Measurements from ENCODE around the gene PELI3.
"Not testable (repeated sequence)": the region's sequence is repeated elsewhere in the genome, so short reads cannot be mapped to it uniquely, and the experiment has no call there.

PELI3 gene

DNA sequence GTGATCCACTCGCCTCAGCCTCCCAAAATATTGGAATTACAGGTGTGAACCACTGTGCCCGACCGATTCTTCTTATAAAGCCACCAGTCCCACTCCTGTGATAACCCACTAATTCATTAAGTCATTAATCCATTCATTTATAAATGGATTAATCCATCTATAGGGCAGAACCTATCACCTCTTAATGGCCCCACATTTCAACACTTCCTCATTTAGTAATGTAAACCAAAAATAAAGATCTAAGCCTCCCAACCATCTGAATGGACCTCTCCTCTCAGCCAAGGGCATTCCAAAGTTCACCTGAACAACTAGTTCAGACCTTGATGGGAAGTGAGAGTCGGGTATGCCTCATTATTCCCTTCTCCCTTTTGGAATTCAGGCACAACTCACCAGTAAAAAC is 18.2 kb upstream of the PELI3 start:
- DNase-seq (ENCODE audit: low read depth), result no peak

DNA sequence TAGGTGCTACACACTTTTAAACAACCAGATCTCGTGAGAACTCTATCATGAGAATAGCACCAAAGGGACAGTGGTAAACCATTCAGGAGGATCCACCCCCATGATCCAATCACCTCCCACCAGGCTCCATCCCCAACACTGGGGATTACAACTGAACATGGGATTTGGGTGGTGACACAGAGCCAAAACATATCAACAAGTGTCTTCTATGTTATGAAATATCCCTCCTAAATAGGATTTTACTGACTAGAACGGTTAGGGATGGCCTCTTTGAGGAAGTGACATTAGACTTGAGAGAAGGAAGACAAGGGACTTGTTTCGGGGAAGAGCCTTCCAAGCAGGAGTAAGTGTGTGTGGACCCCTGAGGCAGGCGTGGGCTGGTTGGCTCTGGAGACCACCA is 16.1 kb upstream of the PELI3 start:
- DNase-seq (ENCODE audit: low read depth), result no peak

DNA sequence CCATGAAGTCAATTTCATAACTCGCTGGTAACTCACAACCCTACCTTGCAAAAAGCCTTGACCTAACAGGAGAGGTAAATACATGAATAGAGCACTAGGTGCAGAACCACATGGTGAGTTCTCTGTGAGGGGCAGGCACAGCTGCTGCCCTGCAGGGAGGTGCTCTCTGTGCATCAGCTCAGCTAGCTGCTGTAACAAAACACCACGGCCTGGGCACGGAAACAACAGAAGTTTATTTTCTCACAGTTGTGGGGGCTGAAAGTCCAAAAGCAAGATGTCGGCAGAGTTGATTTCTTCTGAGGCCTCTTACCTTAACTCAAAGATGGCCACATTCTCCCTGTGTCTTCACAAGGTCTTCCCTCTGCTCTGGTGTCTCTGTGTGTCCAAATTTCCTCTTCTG is 15.0 kb upstream of the PELI3 start:
- DNase-seq (ENCODE audit: low read depth), result no peak

DNA sequence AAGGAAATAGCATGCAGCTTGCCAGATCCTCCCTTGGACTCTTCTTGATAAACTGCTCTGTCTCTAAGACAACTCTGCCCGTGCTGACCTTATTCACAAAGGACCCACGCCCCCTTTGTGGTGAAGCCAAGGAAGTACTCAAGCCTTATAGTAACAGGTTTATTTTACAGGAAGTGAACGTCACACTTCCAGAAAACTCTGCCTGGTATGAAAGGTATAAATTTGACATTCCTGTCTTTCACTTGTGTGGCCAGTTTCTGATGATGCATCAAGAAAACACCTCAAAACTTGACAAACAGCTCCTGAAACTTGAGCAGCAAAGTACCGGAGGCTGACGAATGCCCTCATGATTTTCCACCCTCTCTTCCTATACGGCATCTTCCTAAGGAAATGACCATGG is 12.5 kb upstream of the PELI3 start:
- no peak for DNase-seq (ENCODE audit: low read depth)

DNA sequence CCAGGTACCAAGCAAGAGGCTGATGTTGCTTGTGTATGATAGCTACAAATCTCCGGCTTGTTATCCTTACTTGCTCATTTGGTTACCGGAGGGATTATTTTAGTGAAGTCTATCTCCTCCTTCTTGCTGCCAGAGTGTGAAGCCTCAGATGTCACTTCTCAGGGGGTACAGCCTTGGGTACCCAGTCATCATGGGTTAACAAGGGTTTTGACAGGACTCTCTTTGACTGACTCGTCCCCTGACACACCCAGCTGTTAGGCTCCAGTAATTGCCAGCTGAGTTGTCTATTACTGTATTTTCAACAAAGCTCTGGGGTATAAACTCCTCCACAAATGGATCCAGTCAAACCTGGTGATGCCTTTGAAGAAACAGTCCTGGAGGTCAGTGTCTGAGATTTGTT is 11.9 kb upstream of the PELI3 start:
- DNase-seq (ENCODE audit: low read depth), result no peak

DNA sequence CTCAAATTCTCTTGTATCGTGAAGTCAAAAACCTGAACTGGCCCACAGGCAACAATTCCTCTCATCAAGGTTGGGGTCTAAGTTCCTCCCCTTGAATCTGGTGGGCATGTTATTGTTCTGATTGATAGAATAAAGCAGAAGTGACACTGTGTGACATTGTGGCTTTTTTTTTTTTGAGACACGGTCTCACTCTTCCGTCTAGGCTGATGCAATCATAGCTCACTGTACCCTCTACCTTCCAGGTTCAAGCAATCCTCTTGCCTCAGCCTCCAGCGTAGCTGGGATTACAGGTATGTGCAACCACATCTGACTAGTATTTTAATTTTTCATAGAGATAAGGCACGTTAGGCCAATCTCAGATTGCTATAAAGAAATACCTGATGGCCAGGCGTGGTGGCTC is 8.9 kb upstream of the PELI3 start:
- DNase-seq (ENCODE audit: low read depth), result no peak

DNA sequence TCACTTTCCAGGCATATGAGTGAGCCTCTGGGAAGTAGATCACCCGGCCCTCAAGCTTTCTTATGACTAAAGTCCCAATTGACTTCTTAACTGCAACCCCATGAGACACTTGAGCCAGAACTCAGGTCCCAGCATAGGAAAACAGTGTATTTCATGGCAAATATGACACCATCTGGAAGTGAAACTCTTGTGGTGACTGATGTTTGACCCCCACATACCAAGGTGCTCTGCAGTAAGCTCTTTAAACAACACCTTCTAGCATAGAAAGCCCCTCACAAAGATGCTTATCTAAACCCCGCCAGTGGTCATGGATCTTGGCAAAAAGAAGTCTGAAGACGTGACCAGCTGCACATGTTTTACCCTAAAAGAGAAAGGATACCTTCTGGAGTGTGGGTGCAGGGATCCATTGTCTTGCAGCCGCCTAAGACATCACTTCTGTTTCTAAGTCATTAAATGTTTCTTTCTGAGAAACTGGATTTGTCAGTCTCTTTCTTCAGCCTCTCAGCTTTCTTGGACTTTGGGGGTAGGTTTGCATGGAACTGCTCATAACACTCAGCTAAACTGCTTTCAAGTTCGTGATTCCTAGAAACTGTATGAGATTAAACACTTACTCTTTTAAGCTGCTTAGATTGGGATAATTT is 7.4 kb upstream of the PELI3 start:
- no peak for DNase-seq (ENCODE audit: low read depth)

DNA sequence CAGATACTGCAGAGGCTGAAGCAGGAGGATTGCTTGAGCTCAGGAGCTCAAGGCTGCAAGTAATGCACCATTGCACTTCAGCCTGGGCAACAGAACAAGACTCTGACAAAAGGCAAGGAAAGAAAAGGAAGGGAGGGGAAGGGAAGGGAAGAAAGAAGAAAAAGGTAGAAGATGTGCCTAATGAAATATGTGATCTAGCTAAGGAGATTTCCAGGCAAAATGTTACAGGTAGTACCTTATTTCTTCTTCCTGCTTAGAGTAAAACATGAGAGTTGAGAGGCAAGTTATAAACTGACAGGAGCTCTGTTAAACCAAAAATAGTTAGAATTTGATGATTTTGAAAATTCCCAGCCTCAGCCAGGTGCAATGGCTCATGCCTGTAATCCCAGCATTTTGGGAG is 4.7 kb upstream of the PELI3 start:
- no peak for DNase-seq (ENCODE audit: low read depth)

DNA sequence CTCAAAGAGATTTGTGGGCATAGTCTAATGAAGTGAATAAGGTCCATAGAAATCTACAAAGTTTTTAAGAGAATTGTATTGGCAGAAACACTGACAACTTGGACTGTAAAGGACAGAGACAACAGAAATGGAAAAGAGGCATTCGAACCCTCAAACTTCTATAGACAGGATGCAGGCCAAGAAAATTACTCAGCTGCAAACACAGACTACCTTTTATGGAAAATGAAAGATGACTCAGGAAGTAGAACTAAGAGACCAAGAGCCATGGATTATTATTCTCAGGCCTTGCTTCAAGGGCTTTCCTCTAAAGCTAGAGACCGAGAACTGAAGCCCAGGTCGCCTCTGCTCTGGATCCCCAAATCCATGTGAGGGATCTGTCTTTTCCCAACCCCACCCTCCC is 3.8 kb upstream of the PELI3 start:
- no peak for DNase-seq (ENCODE audit: low read depth)

DNA sequence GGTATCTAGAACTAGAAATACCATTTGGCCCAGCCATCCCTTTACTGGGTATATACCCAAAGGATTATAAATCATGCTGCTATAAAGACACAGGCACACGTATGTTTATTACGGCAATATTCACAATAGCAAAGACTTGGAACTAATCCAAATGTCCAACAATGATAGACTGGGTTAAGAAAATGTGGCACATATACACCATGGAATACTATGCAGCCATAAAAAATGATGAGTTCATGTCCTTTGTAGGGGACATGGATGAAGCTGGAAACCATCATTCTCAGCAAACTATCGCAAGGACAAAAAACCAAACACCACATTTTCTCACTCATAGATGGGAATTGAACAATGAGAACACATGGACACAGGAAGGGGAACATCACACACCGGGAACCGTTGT is 2.6 kb upstream of the PELI3 start:
- not testable (repeated sequence) for DNase-seq (ENCODE audit: low read depth)

DNA sequence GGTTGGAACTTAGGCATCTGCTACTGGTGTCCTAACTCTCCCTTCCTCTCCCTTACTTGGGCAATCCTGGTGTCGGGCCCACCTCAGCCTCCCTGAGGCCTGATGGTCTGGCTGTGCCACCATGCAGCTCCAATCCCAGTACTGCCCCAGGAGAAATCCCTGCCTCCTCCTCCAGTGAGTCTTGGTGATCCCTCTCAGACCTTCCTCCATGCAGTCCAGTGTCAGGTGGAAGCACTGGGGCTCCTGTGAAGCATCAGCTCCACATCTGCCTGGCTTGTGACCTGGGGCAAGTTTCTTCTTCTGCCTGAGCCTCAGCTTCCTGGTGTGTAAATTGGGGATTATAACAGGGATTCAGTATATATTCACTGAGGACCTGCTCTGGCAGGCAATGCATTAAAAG is 1.8 kb upstream of the PELI3 start:
- no peak for DNase-seq (ENCODE audit: low read depth)

DNA sequence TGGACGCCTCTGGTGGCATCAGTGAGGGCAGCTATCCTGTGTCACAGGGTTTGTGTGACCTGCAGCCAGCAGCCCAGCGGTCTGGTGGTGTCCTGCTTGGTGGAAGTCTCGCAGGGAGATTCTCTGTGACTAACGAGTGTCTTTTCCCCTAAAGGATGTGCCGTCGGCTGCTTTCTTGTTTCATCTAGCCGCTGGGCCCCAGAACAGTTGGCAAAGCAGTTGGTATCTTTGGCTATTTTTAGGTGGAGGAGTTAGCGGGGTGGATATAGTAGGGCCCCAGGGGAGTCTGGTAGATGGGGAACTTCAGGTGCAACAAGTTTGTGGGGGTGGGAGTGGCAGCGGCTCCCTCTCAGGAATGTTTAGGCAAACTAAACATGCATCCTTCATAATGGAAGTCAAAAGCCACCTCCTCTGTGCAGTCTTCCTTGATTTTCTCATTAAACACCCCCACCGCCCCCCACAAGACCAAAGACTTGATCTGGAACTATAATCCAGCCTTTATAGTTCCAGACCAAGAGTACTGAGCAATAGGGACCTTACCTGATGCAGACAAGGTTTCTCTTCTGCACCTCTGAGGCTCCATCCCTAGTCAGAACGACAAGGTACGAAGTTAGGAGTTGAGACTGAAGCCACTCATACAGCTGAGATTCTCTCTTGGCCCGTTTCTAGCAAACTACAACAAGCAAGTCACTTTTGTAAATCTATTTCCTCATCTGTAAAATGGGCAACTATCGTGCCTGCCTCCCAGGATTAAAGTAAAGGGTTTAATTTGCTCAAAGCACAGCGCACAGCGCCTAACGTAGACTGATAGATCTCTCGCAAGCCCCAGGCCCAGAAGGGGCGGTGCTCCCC is 1.1 kb upstream of the PELI3 start:
- no peak for DNase-seq (ENCODE audit: low read depth)

DNA sequence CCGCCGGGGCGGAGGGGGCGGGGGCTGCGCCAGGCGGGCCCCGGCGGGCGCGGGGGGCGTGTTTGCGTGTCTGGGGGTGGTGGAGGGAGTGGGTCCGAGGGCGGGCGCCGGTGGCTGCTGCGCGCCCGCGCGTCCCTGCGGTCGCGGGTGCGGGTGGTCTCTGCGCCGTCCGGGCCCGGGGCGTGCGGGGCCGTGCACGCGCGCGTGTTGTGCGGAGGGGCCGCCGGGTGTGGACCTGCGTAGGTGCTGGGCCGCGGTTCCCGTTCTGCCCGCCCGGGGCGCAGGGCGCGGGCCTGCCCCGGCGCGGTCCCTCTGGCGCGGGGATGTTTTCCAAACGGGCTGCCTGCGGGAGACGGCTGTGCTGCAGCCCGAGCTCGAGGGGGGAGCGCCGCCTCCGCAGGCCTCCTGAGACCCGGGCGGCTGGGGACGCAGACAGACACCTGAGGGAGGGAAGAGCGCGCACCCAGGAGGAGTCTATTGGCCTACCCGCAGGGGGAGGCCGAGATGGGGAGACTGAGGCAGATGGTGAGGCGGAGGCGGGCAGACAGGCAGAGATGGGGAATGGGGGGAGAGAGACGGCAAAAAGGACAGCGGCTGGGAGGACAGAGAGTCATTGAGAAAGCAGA is 442 bp downstream of the PELI3 start:
- DNase-seq (ENCODE audit: low read depth), result no peak

DNA sequence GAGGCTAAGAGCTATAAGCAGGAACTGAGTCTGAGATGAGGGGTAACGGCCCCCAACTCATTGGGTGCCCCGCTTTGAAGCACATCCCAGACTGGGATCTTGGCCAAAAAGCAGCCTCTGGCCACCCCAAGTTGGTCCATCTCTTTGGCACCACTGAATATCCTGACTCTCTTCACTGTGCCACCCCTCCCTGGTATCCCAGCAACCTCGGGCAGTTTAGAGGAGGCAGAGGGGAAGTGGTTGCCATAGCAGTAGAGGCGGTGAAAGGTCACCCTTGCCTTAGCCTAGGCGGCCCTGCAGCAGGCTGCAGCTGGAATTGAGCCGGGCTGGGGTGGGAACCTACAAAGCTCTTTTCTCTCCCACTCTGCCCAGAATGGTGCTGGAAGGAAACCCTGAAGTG is 1.1 kb downstream of the PELI3 start:
- no peak for DNase-seq (ENCODE audit: low read depth)

DNA sequence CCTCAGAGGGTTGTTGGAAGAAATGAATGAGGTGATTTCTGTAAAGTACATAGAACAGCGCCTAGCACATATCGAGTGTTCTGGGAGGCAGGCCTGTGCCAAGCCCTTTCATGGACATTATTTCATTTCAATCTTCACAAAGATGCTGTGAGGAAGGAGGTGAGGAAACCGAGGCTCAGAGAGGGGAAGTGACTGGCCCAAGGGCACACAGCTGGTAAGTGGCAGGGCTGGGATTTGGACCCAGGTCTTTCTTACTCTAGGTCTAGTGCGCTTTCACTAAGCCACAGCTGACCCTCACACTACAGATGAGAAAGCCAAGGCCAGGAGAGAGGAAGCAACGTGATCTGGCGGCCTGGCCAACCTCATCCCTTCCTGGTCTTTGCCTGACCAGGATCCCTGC is 2.0 kb downstream of the PELI3 start:
- DNase-seq (ENCODE audit: low read depth), result no peak

DNA sequence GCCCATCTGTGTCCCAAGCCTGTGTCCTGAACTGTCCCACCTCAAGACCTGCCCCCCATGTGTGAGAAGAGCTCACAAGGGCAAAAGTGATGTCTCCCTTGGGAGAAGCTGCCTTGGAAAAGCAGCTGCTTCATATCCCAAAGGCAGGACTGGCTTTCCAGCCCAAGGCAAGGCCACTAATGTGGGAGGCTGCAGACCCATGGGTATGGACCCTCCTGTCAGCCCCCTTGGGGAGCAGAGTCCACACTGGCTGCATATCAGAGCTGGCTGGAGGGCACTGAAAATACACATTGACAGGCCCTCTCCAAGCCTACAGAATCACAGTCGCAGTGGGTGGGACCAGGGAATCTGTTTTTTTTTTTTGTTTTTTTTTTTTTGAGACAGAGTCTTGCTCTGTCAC is 2.7 kb downstream of the PELI3 start:
- DNase-seq (ENCODE audit: low read depth), result no peak

DNA sequence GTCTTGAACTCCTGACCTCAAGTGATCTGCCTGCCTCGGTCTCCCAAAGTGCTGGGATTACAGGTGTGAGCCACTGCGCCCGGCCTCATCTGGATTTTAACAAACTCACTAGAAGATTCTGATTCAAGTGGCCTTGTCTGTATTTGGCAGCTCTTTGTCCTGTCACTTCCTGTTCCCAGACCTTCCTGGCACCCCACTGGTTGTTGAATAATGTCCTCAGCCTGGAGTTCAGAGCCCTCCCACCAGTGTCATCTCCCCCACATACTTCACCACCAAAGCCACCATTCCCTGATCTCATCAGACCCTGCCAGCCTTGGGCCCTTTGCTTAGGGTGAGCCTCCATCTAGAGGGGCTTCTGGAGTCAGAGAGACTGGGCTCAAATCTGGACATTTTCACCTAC is 3.3 kb downstream of the PELI3 start:
- DNase-seq (ENCODE audit: low read depth), result peak; percentile 49

DNA sequence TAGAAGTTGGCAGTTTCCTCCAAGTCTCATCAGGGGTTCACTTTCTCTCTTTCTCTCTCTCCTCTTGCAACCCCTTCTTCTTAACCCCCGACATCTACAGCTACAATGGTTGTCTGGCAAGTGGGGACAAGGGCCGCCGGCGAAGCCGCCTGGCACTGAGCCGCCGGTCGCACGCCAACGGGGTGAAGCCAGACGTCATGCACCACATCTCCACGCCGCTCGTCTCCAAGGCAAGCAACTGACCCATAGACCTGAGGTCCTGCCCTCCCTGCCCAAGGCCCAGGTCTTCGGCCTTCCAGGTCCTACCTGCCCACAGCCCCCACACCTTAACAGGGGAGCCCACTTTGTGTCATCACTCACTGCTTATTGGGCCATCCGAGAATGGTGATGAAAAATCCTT is 4.4 kb downstream of the PELI3 start:
- DNase-seq (ENCODE audit: low read depth), result no peak

DNA sequence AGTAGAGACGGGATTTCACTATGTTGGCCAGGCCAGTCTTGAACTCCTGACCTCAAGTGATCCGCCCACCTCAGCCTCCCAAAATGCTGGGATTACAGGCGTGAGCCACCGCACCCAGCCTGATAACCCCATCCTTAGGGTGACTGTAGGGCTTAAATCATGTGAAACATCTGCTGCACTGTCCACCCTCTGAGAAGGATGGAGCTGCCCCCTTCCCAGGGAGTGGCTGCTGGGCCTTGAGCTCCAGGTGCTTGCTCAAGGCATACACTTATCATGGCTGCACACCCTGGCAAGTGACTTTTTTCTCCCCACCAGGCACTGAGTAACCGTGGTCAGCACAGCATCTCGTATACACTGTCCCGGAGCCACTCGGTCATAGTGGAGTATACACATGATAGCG is 5.3 kb downstream of the PELI3 start:
- no peak for DNase-seq (ENCODE audit: low read depth)

DNA sequence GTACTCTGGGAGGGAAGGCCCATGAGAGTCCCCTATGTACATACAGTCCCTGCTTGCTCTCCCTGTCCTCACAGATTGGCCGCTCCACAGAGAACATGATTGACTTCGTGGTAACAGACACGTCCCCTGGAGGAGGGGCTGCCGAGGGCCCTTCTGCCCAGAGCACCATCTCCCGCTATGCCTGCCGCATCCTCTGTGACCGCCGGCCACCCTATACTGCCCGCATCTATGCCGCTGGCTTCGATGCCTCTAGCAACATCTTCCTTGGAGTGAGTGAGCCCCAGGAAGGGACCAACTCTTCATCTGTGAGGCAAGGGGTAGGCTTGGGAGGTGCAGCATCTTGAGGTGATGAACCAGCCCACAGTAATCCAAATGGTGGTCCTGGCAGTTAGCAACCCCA is 6.5 kb downstream of the PELI3 start:
- no peak for DNase-seq (ENCODE audit: low read depth)

DNA sequence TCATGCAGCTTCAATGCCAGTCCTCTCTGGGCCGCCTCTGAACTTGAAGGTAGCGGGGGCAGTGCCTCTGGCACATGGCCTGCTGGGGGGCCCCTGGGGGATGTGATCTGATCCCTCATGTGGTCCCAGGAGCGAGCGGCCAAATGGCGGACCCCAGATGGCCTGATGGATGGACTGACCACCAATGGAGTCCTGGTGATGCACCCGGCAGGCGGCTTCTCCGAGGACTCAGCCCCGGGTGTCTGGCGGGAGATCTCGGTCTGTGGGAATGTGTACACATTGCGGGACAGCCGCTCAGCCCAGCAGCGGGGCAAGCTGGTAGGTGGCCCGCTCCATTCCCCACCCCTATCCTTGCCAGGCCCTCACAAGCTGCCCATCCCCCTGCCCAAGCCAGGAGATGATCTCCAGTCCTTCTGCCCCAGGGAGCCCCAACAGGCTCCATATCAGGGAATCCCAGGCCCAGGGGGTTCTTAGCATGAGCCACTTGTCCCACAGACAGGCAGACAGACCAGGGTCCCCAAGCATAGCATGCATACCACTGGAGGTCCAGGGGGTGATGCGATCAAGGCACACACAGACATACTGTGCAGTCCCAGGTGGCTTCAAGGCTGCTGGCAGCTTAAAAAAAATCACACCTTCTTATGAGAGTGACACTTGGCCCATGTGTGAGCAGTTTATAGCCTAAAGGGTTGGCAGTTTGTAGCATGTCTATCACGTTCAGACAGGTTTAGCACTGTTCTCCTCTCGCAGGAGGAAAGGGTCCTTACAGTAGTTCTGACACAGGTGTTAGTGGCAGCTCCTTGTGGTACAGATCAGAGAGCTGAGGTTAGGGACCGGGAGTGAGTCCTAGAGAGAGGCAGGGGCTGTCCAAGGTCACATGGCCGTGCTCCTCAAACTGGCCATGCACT is 7.2 kb downstream of the PELI3 start:
- DNase-seq (ENCODE audit: low read depth), result no peak

All from CMK (cell line).